HuH-7 (cell line): ENCODE results near the gene IST1.

Experiments used
- DNase-seq: peaks from one replicate; pipeline ENCODE4 v3.0.0; 2011; ENCODE audit warnings: low spot score

Gene IST1

DNA sequence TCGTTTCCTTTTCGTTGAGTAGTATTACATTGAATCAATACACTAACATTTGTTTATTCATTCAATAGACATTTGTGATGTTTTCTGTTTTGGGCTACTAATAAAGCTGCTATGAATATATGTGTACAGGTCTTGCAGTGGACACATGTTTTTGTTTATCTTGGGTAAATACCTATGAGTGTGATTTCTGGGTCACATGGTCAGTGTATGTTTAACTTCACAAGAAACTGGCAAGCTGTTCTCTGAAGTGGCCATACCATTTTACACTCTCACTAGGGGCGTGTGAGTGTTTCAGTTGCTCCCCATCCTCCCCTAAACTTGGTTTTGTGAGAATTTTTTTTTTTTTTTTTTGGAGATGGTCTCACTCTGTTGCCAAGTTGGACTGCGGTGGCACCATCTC, 69.9 kb downstream of the IST1 start:
- DNase-seq, result no peak

DNA sequence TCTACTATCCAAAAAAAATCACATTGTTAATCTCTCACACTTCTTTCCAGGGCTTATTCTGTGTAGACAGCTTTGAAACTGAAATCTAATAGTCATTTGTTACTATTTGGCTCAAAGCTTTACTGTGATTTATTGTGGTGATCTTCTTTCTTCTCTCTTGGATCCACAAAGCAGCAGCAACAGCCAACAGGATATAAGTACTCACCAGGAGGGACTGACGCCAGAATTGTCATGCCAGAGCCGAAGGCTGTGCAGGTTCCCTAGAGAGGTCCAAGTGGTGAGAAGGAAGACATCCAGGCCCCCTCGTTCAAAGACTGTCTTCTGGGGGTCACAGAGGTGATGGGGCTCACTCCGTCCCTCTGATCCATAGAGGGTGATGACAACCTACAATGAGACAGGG, 71.6 kb downstream of the IST1 start:
- DNase-seq, result no peak

DNA sequence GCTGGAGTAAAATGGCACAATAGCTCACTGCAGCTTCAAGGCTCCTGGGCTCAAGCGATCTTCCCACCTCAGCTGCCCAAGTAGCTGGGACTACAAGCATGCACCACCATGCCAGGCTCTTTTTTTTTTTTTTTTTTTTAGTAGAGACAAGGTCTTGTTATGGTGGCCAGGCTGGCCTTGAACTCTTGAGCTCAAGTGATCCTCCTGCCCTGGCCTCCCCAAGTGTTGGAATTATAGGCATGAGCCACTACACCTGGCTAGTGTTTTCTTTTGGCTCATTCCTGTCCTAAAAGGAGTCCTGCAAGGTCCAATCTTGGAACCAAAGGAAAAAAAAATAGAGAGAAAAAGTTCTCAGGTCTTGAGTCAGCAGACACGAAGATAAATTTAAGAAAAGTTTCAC, 74.0 kb downstream of the IST1 start:
- no peak for DNase-seq

DNA sequence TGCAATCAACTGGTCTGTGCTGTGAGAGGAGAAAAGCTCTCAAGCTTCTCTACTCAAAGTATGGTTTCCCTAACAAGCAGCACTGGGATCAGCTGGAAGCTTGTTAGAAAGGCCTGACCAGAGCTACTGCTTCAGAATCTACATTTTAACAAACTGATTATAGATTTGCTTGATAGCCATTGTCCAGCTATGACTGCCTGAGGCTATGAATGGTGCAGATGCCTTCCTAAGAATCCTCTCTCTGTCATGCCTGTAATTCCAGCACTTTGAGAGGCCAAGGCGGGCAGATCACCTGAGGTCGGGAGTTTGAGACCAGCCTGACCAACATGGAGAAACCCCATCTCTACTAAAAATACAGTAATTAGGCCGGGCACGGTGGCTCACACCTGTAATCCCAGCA, 76.2 kb downstream of the IST1 start:
- no peak for DNase-seq

DNA sequence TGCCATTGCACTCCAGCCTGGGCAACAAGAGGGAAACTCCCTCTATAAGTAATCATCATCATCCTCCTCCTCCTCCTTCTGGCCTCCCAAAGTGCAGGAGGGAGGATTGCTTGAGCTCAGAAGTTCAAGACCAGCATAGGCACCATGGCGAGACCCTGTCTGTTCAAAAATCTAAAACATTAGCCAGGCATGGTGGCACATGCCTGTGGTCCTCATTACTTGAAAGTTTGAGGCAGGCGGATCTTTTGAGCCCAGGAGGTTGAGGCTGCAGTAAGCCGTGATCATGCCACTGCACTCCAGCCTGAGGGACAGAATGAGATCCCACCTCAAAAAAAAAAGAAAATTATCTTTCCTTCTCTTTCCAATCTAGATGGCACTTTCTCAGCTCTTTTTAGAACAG, 77.0 kb downstream of the IST1 start:
- no peak for DNase-seq

DNA sequence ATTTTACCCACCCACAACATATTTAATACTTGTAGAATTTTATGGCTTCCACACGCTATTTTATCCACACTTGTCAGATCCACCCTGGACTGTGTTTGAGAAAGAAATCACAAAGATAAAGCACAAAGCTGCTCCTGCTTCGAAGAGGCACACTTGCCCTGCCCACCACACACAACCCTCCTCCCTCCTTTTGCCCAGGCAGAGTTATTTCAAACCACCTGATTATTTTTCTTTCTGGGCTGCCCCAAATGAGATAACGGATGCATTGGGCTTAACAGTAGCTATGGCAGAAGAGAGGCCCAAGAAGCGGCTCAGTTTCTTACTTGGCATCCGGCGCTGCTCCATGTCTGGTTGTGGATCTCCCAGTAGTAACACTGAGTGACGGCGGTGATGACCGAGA, 77.7 kb downstream of the IST1 start:
- no peak for DNase-seq

DNA sequence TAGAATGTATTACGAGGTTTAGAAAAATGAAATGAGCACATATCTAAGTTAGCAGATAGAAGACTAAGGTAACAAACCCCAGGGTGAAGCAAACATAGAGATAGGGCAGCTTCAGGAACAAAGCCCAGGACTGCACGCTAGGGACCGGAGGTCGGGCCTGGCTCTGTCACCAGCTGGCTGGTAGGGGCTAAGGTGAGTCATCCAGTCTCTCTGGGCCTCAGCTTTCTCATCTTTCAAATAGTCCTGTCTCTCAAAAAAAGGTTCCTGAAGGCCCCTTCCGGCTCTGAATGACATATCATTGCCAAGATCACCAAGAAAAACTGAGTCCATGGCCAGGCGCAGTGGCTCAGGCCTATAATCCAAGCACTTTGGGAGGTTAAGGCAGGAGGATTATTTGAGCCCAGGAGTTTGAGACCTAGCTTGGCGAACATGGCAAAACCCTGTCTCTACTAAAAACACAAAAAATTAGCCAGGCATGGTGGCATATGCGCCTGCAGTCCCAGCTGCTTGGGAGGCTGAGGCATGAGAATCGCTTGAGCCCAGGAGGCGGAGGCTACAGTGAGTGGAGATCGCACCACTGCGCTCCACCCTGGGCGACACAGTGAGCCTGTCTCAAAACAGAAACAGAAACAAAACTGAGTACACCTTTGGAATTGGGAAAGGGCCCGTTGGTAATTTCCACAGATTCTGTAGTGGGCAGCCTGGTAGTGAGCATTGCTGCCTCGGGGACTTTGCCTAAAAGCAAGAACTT, 78.9 kb downstream of the IST1 start:
- no peak for DNase-seq
